Effector memory CD4-positive, alpha-beta T cell (primary cell): ENCODE measurements around the gene TUBB3.

Experiments used
- DNase-seq, 3 donors: peaks; one replicate each; pipeline ENCODE4 v3.0.0-alpha.2; 2020
- H3K27ac ChIP-seq: 2 replicates; pipeline ENCODE4 v1.7.0; 2013; ENCODE audit warnings: mild to moderate bottlenecking, low read length, moderate library complexity; ENCODE audit not compliant: insufficient read depth, poor library complexity, severe bottlenecking
- H3K27me3 ChIP-seq: replicated peaks from 2 replicates; pipeline ENCODE4 v1.7.0; 2013; ENCODE audit warnings: mild to moderate bottlenecking, low read length; ENCODE audit not compliant: insufficient read depth, control insufficient read depth, poor library complexity, severe bottlenecking
- H3K36me3 ChIP-seq: 2 replicates; pipeline ENCODE4 v1.7.0; 2013; ENCODE audit warnings: mild to moderate bottlenecking, low read length, moderate library complexity; ENCODE audit not compliant: control insufficient read depth, insufficient read depth
- H3K4me1 ChIP-seq: 2 replicates; pipeline ENCODE4 v1.7.0; 2013; ENCODE audit warnings: low read length, mild to moderate bottlenecking; ENCODE audit not compliant: control insufficient read depth, insufficient read depth, poor library complexity, severe bottlenecking
- H3K4me3 ChIP-seq: 2 replicates; pipeline ENCODE4 v1.7.0; 2013; ENCODE audit warnings: low read length, low read depth, mild to moderate bottlenecking; ENCODE audit not compliant: insufficient read depth, poor library complexity, severe bottlenecking
- H3K9me3 ChIP-seq: 2 replicates; pipeline ENCODE4 v1.7.0; 2013; ENCODE audit warnings: mild to moderate bottlenecking, low read length, moderate library complexity; ENCODE audit not compliant: control insufficient read depth

The TUBB3 gene

GRCh38 chr16:89974870-89975269 lies 51.7 kb downstream of the TUBB3 start:
- H3K27ac ChIP-seq = no peak overlapping the region

DNA sequence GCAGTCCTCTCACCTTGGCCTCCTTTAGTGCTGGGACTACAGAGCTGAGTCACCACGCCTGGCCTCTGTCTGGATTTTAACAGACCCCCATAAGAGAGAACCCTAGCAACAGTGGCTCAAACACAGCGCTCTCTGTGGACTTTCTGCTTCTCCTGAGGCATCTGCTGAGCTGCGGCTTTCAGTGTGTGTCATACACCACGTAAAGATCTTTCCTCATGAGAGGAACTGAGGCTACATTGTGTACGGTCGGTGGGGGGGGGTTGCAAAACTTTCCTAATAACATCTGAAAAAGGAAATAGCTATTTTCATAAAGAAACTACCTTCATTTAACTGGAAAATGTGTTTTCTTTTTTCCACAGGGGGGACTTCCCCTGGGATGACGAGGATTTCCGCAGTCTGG lies 58.3 kb downstream of the TUBB3 start:
- H3K9me3 ChIP-seq = no peaks in the 10 kb centered on the region
- no peaks in the 10 kb centered on the region for H3K4me1 ChIP-seq
- H3K27me3 ChIP-seq = no peaks in the 10 kb centered on the region
- H3K4me3 ChIP-seq = no peak overlapping the region
- no peak for DNase-seq
- no peak overlapping the region for H3K27ac ChIP-seq
- H3K36me3 ChIP-seq = peaks cover 57% of the 10 kb centered on the region

More at GRCh38 chr16:89974870-89975269, 51.7 kb downstream of the TUBB3 start:
- Histone ChIP-seq H3K36me3 (peaks cover 7% of the 10 kb centered on the region), H3K4me3 (no peak overlapping the region), H3K27me3 (no peaks in the 10 kb centered on the region), H3K4me1 (peaks cover 12% of the 10 kb centered on the region), H3K9me3 (no peaks in the 10 kb centered on the region)
- DNase-seq = no peak

DNA sequence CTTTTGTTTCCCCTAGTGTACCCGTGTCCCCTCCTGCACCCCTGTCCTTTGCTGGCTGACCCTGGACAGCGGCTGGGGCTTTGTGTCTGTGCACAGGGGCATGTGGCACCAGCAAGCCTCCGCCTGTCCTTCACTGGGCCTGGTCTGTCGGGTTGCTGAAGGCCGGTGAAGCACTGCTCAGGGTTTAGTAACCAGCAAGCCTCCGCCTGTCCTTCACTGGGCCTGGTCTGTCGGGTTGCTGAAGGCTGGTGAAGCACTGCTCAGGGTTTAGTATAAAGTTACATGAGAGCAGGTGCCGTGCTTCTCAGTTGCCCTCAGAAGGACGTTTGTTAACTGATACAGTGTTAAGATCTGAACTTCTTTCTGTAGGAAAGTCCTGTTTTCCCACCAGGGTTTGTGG lies 59.2 kb downstream of the TUBB3 start:
- Histone ChIP-seq H3K4me3 (no peak overlapping the region), H3K9me3 (no peaks in the 10 kb centered on the region), H3K4me1 (no peaks in the 10 kb centered on the region), H3K27me3 (no peaks in the 10 kb centered on the region), H3K27ac (no peak overlapping the region), H3K36me3 (peaks cover 64% of the 10 kb centered on the region)
- DNase-seq = no peak

DNA sequence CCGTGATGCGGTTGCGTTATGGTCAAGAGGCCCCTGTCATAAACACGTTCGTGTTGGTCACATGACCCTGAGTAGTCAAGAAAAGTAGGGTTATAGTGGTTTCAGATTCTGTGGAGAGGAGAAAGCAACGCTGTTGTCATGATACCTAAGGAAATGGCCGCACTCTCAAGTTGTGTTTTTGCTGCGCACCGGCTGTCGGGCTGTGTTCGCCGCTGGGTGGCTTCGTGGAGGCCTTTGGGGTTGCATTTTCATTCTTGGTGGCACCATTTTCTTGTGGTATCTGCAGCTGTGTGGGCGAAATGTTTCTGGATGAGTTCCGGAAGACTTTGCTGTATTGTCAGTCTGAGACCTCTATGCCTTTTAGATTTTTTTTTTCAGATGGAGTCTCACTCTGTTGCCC lies 60.4 kb downstream of the TUBB3 start:
- Histone ChIP-seq H3K27me3 (no peaks in the 10 kb centered on the region), H3K4me3 (no peak overlapping the region), H3K36me3 (peaks cover 64% of the 10 kb centered on the region), H3K9me3 (no peaks in the 10 kb centered on the region), H3K27ac (no peak overlapping the region), H3K4me1 (no peaks in the 10 kb centered on the region)
- DNase-seq = no peak

DNA sequence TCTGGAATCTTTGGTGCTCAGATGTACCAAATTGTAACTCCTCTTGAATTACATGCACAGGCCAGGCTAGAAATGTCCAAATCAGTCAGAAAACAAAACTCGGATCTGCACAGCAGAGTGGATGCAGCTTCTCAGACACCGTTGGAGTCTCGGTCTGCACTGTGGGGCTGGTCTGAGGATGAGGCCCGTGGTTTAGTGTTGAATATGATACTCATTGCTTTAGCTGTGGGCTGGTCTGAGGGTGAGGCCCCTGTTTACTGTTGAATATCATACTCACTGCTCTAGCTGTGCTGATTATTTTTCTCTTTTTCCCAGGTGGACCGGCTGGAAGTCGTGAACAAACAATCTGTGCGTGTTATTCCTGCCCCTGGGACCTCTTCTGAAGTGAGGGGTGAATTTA lies 61.1 kb downstream of the TUBB3 start:
- Histone ChIP-seq H3K36me3 (peaks cover 64% of the 10 kb centered on the region), H3K27me3 (no peaks in the 10 kb centered on the region)

GRCh38 chr16:89985219-89985618 lies 62.1 kb downstream of the TUBB3 start:
- Histone ChIP-seq H3K36me3 (peaks cover 57% of the 10 kb centered on the region), H3K27ac (no peak overlapping the region), H3K4me3 (no peak overlapping the region), H3K27me3 (no peaks in the 10 kb centered on the region), H3K9me3 (no peaks in the 10 kb centered on the region), H3K4me1 (no peaks in the 10 kb centered on the region)
- DNase-seq = no peak

More for the DNA sequence above, 61.1 kb downstream of the TUBB3 start:
- H3K27ac ChIP-seq = no peak overlapping the region
- no peaks in the 10 kb centered on the region for H3K9me3 ChIP-seq
- no peak for DNase-seq
- no peak overlapping the region for H3K4me3 ChIP-seq
- no peaks in the 10 kb centered on the region for H3K4me1 ChIP-seq
